Prostate gland (tissue), 2 donors: ENCODE measurements around the gene CACFD1.

ENCODE experiments used
- CTCF ChIP-seq, 4 experiments: fragments of 200-600 bp in 2 of 4; fragments of 450-650 bp in 2 of 4; sonication (generic) in 2 of 4; IDR thresholded peaks; 1 replicate in 3 of 4; 2 replicates in 1 of 4; pipeline ENCODE4 v1.5.1; 2016 to 2019; ENCODE audit warnings: antibody characterized with exemption in 4 of 4, mild to moderate bottlenecking in 2 of 4, moderate library complexity in 2 of 4
- POLR2A ChIP-seq: fragments of 450-650 bp; IDR thresholded peaks from one replicate; pipeline ENCODE4 v1.6.1; 2016; ENCODE audit warnings: antibody characterized with exemption, mild to moderate bottlenecking
- POLR2AphosphoS5 ChIP-seq: sonication (generic); formaldehyde crosslinking; IDR thresholded peaks from one replicate; pipeline ENCODE4 v1.6.1; 2017; ENCODE audit warnings: antibody characterized with exemption

DNA sequence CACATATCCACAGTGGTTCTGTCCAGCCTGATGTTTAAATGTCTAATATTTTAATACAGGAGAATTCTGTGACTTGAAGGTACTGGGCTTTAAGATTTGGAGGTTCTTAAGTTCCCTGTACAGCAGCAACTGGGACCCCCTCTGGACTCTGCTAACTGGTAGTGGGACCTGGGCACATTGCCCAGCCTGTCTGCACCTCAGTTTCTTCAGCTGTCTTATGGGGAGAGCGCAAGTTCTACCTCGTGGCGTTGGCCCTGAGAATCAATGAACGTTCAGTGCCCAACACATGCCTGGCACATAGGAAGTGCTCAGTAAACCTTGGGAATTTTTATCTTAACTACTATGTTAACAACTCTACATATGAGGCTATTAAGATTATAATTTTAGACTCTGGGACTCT, 17.7 kb downstream of the CACFD1 start:
- TF ChIP-seq CTCF (IDR thresholded peaks at IDR 0.05), result no peak
- no peak for TF ChIP-seq POLR2A
- TF ChIP-seq POLR2AphosphoS5, result no peak
